ENCODE data around the gene C2orf49.

The C2orf49 gene

DNA sequence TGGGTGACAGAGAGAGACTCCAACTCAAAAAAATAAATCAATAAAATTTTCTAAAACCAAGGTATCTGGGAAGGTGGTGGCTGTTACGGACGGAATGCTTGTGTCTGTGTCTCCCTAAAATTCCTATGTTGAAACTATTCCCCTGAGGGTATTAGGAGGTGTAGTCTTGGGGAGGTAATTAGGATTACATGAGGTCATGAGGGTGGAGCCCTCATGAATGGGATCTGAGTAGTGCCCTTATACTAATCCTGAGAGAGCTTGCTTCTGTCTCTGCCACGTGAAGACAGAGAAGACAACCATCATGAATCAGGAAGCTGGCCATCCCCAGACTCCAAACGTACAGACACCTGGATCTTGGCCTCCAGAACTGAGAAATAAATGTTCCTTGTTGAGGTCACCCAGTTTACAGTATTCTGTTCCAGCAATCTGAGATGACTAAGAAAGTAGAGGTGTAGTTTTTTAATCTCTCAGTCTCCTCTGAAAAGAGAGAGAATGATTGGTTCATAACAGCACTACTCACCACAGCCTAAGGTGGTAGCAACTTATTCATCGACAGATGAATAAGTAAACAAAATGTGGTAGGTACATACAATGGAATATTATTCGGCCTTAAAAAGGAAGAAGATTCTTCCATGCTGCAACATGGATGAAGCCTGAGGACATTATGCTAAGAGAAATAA is 46.2 kb upstream of the C2orf49 start:
- Histone ChIP-seq H3F3A (ENCODE audit: insufficient read depth, low read length) (no peaks in the 10 kb centered on the region), H3K4me1 (ENCODE audit: low read length) (no peaks in the 10 kb centered on the region), H2AFZ (ENCODE audit: low read length) (no peak overlapping the region), H3K27ac (ENCODE audit: low read length) (no peak overlapping the region), H3K4me2 (ENCODE audit: low read depth, low read length) (no peak overlapping the region), H3K27me3 (replicated peaks; ENCODE audit: insufficient read depth, low read length) (no peaks in the 10 kb centered on the region), H3K9me2 (replicated peaks; ENCODE audit: insufficient read depth, low read length) (no peaks in the 10 kb centered on the region), H3K79me2 (ENCODE audit: low read length) (no peaks in the 10 kb centered on the region), H3K36me3 (replicated peaks; ENCODE audit: insufficient read depth, low read length) (peaks cover 11% of the 10 kb centered on the region; the same call in 1 of the 2 replicates), H3K9me3 (replicated peaks; ENCODE audit: insufficient read depth, low read length) (no peaks in the 10 kb centered on the region), H3K9ac (ENCODE audit: low read length) (no peak overlapping the region), H4K20me1 (ENCODE audit: insufficient read depth, low read length) (peaks cover 4% of the 10 kb centered on the region; the same call in 1 of the 2 replicates), H3K4me3 (ENCODE audit: low read length) (no peak overlapping the region)
- no peak for DNase-seq
- TF ChIP-seq EZH2 (optimal IDR thresholded peaks at IDR 0.05; ENCODE audit: low read depth, low read length) (no peak), EZH2phosphoT487 (IDR thresholded peaks at IDR 0.05; ENCODE audit: low read length) (no peak)
- TF ChIP-seq, protein P1, sequence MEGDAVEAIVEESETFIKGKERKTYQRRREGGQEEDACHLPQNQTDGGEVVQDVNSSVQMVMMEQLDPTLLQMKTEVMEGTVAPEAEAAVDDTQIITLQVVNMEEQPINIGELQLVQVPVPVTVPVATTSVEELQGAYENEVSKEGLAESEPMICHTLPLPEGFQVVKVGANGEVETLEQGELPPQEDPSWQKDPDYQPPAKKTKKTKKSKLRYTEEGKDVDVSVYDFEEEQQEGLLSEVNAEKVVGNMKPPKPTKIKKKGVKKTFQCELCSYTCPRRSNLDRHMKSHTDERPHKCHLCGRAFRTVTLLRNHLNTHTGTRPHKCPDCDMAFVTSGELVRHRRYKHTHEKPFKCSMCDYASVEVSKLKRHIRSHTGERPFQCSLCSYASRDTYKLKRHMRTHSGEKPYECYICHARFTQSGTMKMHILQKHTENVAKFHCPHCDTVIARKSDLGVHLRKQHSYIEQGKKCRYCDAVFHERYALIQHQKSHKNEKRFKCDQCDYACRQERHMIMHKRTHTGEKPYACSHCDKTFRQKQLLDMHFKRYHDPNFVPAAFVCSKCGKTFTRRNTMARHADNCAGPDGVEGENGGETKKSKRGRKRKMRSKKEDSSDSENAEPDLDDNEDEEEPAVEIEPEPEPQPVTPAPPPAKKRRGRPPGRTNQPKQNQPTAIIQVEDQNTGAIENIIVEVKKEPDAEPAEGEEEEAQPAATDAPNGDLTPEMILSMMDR (IDR thresholded peaks at IDR 0.05; ENCODE audit: low read length), result no peak

DNA sequence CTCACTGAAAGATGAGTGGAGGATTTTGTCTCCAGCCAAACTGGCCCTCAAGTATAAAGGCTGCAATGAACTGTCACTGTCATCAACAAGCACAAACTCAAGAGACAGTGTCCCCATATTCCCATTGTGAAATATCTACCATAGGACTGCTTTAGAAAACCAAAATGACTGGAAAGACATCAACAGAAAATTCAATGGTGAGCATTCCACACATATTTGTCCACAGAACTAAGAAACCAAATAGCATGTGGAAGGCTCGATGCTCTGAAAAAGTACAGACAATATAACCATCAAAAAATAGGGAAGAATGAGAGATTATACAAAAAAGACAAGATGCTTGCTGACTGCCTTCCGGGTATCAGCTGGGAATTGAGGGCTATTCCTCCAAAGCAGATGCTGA is 45.4 kb upstream of the C2orf49 start:
- Histone ChIP-seq H4K20me1 (ENCODE audit: insufficient read depth, low read length) (peaks cover 4% of the 10 kb centered on the region; the same call in 1 of the 2 replicates), H3K9ac (ENCODE audit: low read length) (no peak overlapping the region), H3K27ac (ENCODE audit: low read length) (no peak overlapping the region), H3K36me3 (replicated peaks; ENCODE audit: insufficient read depth, low read length) (peaks cover 12% of the 10 kb centered on the region; the same call in 1 of the 2 replicates), H3K4me2 (ENCODE audit: low read depth, low read length) (no peak overlapping the region), H3K79me2 (ENCODE audit: low read length) (no peaks in the 10 kb centered on the region), H3K4me1 (ENCODE audit: low read length) (no peaks in the 10 kb centered on the region), H3K9me3 (replicated peaks; ENCODE audit: insufficient read depth, low read length) (no peaks in the 10 kb centered on the region), H3K4me3 (ENCODE audit: low read length) (no peak overlapping the region), H3K9me2 (replicated peaks; ENCODE audit: insufficient read depth, low read length) (no peaks in the 10 kb centered on the region), H3F3A (ENCODE audit: insufficient read depth, low read length) (no peaks in the 10 kb centered on the region), H3K27me3 (replicated peaks; ENCODE audit: insufficient read depth, low read length) (no peaks in the 10 kb centered on the region), H2AFZ (ENCODE audit: low read length) (no peak overlapping the region)
- no peak for DNase-seq
- TF ChIP-seq EZH2phosphoT487 (IDR thresholded peaks at IDR 0.05; ENCODE audit: low read length) (no peak), EZH2 (optimal IDR thresholded peaks at IDR 0.05; ENCODE audit: low read depth, low read length) (no peak)
- TF ChIP-seq, protein P1 (IDR thresholded peaks at IDR 0.05; ENCODE audit: low read length), result no peak

- Histone ChIP-seq H3K27ac (ENCODE audit: low read length) (no peak overlapping the region), H3F3A (ENCODE audit: insufficient read depth, low read length) (no peaks in the 10 kb centered on the region), H3K27me3 (replicated peaks; ENCODE audit: insufficient read depth, low read length) (no peaks in the 10 kb centered on the region), H3K4me2 (ENCODE audit: low read depth, low read length) (no peak overlapping the region), H3K36me3 (replicated peaks; ENCODE audit: insufficient read depth, low read length) (peaks cover 12% of the 10 kb centered on the region; the same call in 1 of the 2 replicates), H4K20me1 (ENCODE audit: insufficient read depth, low read length) (peaks cover 4% of the 10 kb centered on the region; the same call in 1 of the 2 replicates), H3K9ac (ENCODE audit: low read length) (no peak overlapping the region), H2AFZ (ENCODE audit: low read length) (no peak overlapping the region), H3K4me3 (ENCODE audit: low read length) (no peak overlapping the region), H3K9me3 (replicated peaks; ENCODE audit: insufficient read depth, low read length) (no peaks in the 10 kb centered on the region), H3K9me2 (replicated peaks; ENCODE audit: insufficient read depth, low read length) (no peaks in the 10 kb centered on the region), H3K79me2 (ENCODE audit: low read length) (0 out of 2 replicates have a peak, but pooled peaks cover under 1% of the 10 kb centered on the region), H3K4me1 (ENCODE audit: low read length) (no peaks in the 10 kb centered on the region)
- DNase-seq, result no peak
- TF ChIP-seq, protein P1 (IDR thresholded peaks at IDR 0.05; ENCODE audit: low read length), result no peak
- no peak for TF ChIP-seq EZH2phosphoT487 (IDR thresholded peaks at IDR 0.05; ENCODE audit: low read length)
- no peak for TF ChIP-seq EZH2 (optimal IDR thresholded peaks at IDR 0.05; ENCODE audit: low read depth, low read length)
Observed at GRCh38 chr2:105294046-105294445, 43.3 kb upstream of the C2orf49 start.

Measured in MM.1S (cell line).